ENCODE results near the gene ZBTB20.
A peak's percentile ranks its signal among the peaks of the same experiment; 100 is the strongest.

Gene ZBTB20

GRCh38 chr3:114756506-114757279, 390.4 kb downstream of the ZBTB20 start:
- H3K4me3 ChIP-seq (ENCODE audit: low read depth, low read length) = no peak overlapping the region
- TF ChIP-seq CTCF (IDR thresholded peaks at IDR 0.05; ENCODE audit: low read depth, low read length, missing control alignments) = no peak
- DNase-seq (ENCODE audit: low read depth) = peak; percentile 24

GRCh38 chr3:114746502-114746901, 400.6 kb downstream of the ZBTB20 start:
- DNase-seq (ENCODE audit: low read depth) = no peak
- no peak for TF ChIP-seq CTCF (IDR thresholded peaks at IDR 0.05; ENCODE audit: low read depth, low read length, missing control alignments)
- no peak overlapping the region for H3K4me3 ChIP-seq (ENCODE audit: low read depth, low read length)

GRCh38 chr3:114745322-114746240, 401.5 kb downstream of the ZBTB20 start:
- no peak for DNase-seq (ENCODE audit: low read depth)
- no peak overlapping the region for H3K4me3 ChIP-seq (ENCODE audit: low read depth, low read length)
- no peak for TF ChIP-seq CTCF (IDR thresholded peaks at IDR 0.05; ENCODE audit: low read depth, low read length, missing control alignments)

GRCh38 chr3:114743746-114744485, 403.2 kb downstream of the ZBTB20 start:
- TF ChIP-seq CTCF (IDR thresholded peaks at IDR 0.05; ENCODE audit: low read depth, low read length, missing control alignments) = no peak
- no peak overlapping the region for H3K4me3 ChIP-seq (ENCODE audit: low read depth, low read length)
- DNase-seq (ENCODE audit: low read depth) = no peak

GRCh38 chr3:114741066-114741465, 406.0 kb downstream of the ZBTB20 start:
- DNase-seq (ENCODE audit: low read depth) = no peak
- TF ChIP-seq CTCF (IDR thresholded peaks at IDR 0.05; ENCODE audit: low read depth, low read length, missing control alignments) = no peak
- H3K4me3 ChIP-seq (ENCODE audit: low read depth, low read length) = no peak overlapping the region

GRCh38 chr3:114739627-114740026, 407.5 kb downstream of the ZBTB20 start:
- DNase-seq (ENCODE audit: low read depth) = no peak
- TF ChIP-seq CTCF (IDR thresholded peaks at IDR 0.05; ENCODE audit: low read depth, low read length, missing control alignments) = no peak
- no peak overlapping the region for H3K4me3 ChIP-seq (ENCODE audit: low read depth, low read length)

All from GM12864 (cell line).